Liver (tissue), 9 donors: ENCODE data around the gene HNRNPA2B1. TPM values are rescaled to one million over a fixed set of nuclear protein-coding genes. Genes with fewer than 3 reads are reported as not detected.

ENCODE experiments used
- DNase-seq: peaks from one replicate; pipeline ENCODE4 v3.0.0-alpha.2; 2017; ENCODE audit warnings: low spot score
- H3K27ac ChIP-seq, 2 donors: one replicate each; pipeline ENCODE4 v1.7.0; 2013; ENCODE audit warnings: inconsistent platforms in 2 of 2, low read length in 2 of 2, control low read depth in 1 of 2, low read depth in 1 of 2, mild to moderate bottlenecking in 1 of 2
- H3K27me3 ChIP-seq, 4 donors: one replicate each; pipeline versions ENCODE4 v1.6.1 to v1.7.0; 2013; ENCODE audit warnings: low read length in 3 of 4, inconsistent platforms in 1 of 4, mild to moderate bottlenecking in 1 of 4, moderate library complexity in 1 of 4; ENCODE audit not compliant: control insufficient read depth in 4 of 4, insufficient read depth in 4 of 4
- H3K36me3 ChIP-seq, 4 donors: one replicate each; pipeline versions ENCODE4 v1.6.1 to v1.7.0; 2013; ENCODE audit warnings: low read length in 3 of 4, mild to moderate bottlenecking in 3 of 4, low read depth in 1 of 4, moderate library complexity in 1 of 4; ENCODE audit not compliant: control insufficient read depth in 4 of 4, insufficient read depth in 3 of 4
- H3K4me1 ChIP-seq, 4 donors: one replicate each; pipeline versions ENCODE4 v1.6.1 to v1.7.0; 2013; ENCODE audit warnings: low read length in 3 of 4, mild to moderate bottlenecking in 3 of 4, moderate library complexity in 1 of 4; ENCODE audit not compliant: control insufficient read depth in 4 of 4, insufficient read depth in 4 of 4
- H3K4me3 ChIP-seq, 3 donors: one replicate each; pipeline versions ENCODE4 v1.6.1 to v1.7.0; 2013; ENCODE audit warnings: low read length in 3 of 3, control low read depth in 1 of 3, low read depth in 1 of 3, mild to moderate bottlenecking in 1 of 3
- H3K9ac ChIP-seq, 2 donors: one replicate each; pipeline ENCODE4 v1.7.0; 2013; ENCODE audit warnings: low read length in 2 of 2, mild to moderate bottlenecking in 2 of 2, moderate library complexity in 2 of 2, control low read depth in 1 of 2, low read depth in 1 of 2
- H3K9me3 ChIP-seq, 4 donors: one replicate each; pipeline versions ENCODE4 v1.6.1 to v1.7.0; 2013; ENCODE audit warnings: low read length in 3 of 4; ENCODE audit not compliant: control insufficient read depth in 4 of 4
- EGR1 ChIP-seq, 2 donors: IDR thresholded peaks; 2 replicates each; pipeline ENCODE4 v1.6.1; 2016 to 2018; ENCODE audit warnings: antibody characterized with exemption in 2 of 2, low read depth in 2 of 2
- FOXA1 ChIP-seq: IDR thresholded peaks from 2 replicates; pipeline ENCODE4 v1.6.1; 2016; ENCODE audit warnings: antibody characterized with exemption
- GABPA ChIP-seq, 2 donors: IDR thresholded peaks in 1 of 2; conservative IDR thresholded peaks in 1 of 2; 2 replicates each; pipeline ENCODE4 v1.6.1; 2016; ENCODE audit warnings: antibody characterized with exemption in 2 of 2, mild to moderate bottlenecking in 1 of 2, moderate library complexity in 1 of 2
- HNF4A ChIP-seq, 2 donors: conservative IDR thresholded peaks; 2 replicates each; pipeline ENCODE4 v1.6.1; 2016; ENCODE audit warnings: antibody characterized with exemption in 2 of 2, mild to moderate bottlenecking in 2 of 2
- HNF4G ChIP-seq: IDR thresholded peaks from 2 replicates; pipeline ENCODE4 v1.6.1; 2016; ENCODE audit warnings: antibody characterized with exemption
- JUND ChIP-seq, 2 donors: IDR thresholded peaks; 2 replicates each; pipeline ENCODE4 v1.6.1; 2016; ENCODE audit warnings: antibody characterized with exemption in 2 of 2
- NR2F2 ChIP-seq: IDR thresholded peaks from 2 replicates; pipeline ENCODE4 v1.6.1; 2016; ENCODE audit warnings: antibody characterized with exemption
- RAD21 ChIP-seq, 2 donors: IDR thresholded peaks; 2 replicates each; pipeline ENCODE4 v1.6.1; 2016; ENCODE audit warnings: antibody characterized with exemption in 2 of 2, mild to moderate bottlenecking in 2 of 2
- RXRA ChIP-seq, 2 donors: IDR thresholded peaks; 2 replicates each; pipeline ENCODE4 v1.6.1; 2017 to 2018; ENCODE audit warnings: antibody characterized with exemption in 2 of 2, mild to moderate bottlenecking in 1 of 2
- TAF1 ChIP-seq: conservative IDR thresholded peaks from 2 replicates; pipeline ENCODE4 v1.6.1; 2016; ENCODE audit warnings: antibody characterized with exemption, mild to moderate bottlenecking
- YY1 ChIP-seq: IDR thresholded peaks from 2 replicates; pipeline ENCODE4 v1.6.1; 2016; ENCODE audit warnings: antibody characterized with exemption, mild to moderate bottlenecking
- WGBS: extraction: QIAGEN DNeasy Blood & Tissue Kit; methylation state at CpG from one replicate; pipeline ENCODE4 v1.1.7; 2013; 5-methylcytosine and 5-hydroxymethylcytosine counted together
- polyA plus RNA-seq, 2 donors: library from polyadenylated mRNA; stranded (reverse) in 1 of 2; unstranded in 1 of 2; fragments of 200-250 nt in 1 of 2; fragments of >200 nt in 1 of 2; fragmentation: Nextera tagmentation in 1 of 2; extraction: Ambion mirVana in 1 of 2; gene quantifications; one replicate each; pipeline versions ENCODE4 v1.2.1 to v1.2.3, GENCODE V29; 2013 to 2015
- total RNA-seq, 2 donors: library from RNA; depleted of rRNA; stranded (reverse); fragments of >200 nt; gene quantifications; one replicate each; pipeline ENCODE4 v1.2.3, GENCODE V29; 2014
- TF ChIP-seq, protein P1 (sequence below): IDR thresholded peaks from 2 replicates; pipeline ENCODE4 v1.6.1; 2016; ENCODE audit warnings: antibody characterized with exemption
- TF ChIP-seq, protein P2 (sequence below): IDR thresholded peaks from 2 replicates; pipeline ENCODE4 v1.6.1; 2016; ENCODE audit warnings: antibody characterized with exemption
- TF ChIP-seq, protein P3 (sequence below): IDR thresholded peaks from 2 replicates; pipeline ENCODE4 v1.6.1; 2016; ENCODE audit warnings: antibody characterized with exemption
- TF ChIP-seq, protein P4 (sequence below): IDR thresholded peaks from 2 replicates; pipeline ENCODE4 v1.6.1; 2016; ENCODE audit warnings: antibody characterized with exemption, mild to moderate bottlenecking
- donor health status: healthy.
- donor health status: healthy.
- donor health status: healthy.
- donor health status: healthy.
- donor health status: healthy.

The HNRNPA2B1 gene
- total and polyA plus RNA-seq, 4 donors, result 128 to 295 (median 181) TPM

DNA sequence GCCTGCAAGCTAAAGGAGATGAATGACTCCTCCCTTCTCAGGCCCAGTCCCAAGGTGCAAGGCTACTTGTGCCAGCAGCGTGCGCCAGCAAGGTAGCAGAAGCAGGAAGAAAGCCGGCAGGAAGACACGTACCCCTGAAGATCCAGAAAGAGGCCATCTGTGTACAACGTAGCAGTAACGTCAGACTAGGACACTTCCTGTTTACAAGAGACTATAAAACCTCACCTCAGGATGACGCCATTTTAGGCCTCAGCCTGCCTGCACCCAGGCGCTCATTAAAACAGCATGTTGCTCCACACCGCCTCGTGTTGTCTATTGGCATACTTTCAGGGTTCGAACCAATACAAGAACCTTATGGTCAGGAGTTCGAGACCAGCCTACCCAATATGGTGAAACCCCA is 49.7 kb upstream of the HNRNPA2B1 start:
- TF ChIP-seq, protein P1, sequence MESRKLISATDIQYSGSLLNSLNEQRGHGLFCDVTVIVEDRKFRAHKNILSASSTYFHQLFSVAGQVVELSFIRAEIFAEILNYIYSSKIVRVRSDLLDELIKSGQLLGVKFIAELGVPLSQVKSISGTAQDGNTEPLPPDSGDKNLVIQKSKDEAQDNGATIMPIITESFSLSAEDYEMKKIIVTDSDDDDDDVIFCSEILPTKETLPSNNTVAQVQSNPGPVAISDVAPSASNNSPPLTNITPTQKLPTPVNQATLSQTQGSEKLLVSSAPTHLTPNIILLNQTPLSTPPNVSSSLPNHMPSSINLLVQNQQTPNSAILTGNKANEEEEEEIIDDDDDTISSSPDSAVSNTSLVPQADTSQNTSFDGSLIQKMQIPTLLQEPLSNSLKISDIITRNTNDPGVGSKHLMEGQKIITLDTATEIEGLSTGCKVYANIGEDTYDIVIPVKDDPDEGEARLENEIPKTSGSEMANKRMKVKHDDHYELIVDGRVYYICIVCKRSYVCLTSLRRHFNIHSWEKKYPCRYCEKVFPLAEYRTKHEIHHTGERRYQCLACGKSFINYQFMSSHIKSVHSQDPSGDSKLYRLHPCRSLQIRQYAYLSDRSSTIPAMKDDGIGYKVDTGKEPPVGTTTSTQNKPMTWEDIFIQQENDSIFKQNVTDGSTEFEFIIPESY, result no peak
- TF ChIP-seq, protein P2, sequence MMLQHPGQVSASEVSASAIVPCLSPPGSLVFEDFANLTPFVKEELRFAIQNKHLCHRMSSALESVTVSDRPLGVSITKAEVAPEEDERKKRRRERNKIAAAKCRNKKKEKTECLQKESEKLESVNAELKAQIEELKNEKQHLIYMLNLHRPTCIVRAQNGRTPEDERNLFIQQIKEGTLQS, result no peak
- Histone ChIP-seq H3K27ac (no peak overlapping the region), H3K4me1 (no peaks in the 10 kb centered on the region), H3K4me3 (no peak overlapping the region), H3K36me3 (no peaks in the 10 kb centered on the region), H3K9ac (no peak overlapping the region), H3K9me3 (no peaks in the 10 kb centered on the region), H3K27me3 (no peaks in the 10 kb centered on the region)
- no peak for DNase-seq
- 88% methylated on average over 12 of the region's 12 CpGs for WGBS

DNA sequence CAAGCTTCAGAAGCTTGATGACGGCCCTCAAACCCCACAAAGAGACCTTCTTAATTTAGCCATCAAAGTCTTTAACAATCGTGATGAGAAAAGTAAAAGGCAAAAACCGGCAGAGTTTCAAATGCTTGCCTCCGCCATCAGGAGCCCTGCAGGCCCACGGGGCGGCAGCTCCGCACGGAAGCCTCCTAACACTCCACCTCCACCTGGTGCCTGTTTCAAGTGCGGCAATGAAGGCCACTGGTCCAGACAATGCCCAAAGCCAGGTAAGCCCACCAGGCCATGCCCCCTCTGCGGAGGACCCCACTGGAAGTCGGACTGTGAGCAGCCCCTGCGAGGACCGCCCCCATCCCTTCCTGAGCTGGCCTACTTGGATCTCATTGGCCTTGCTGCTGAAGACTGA is 44.6 kb upstream of the HNRNPA2B1 start:
- Histone ChIP-seq H3K4me3 (no peak overlapping the region), H3K9me3 (no peaks in the 10 kb centered on the region), H3K27me3 (no peaks in the 10 kb centered on the region), H3K27ac (no peak overlapping the region), H3K9ac (no peak overlapping the region), H3K4me1 (no peaks in the 10 kb centered on the region), H3K36me3 (no peaks in the 10 kb centered on the region)
- WGBS, result 93% methylated on average over 13 of the region's 13 CpGs
- TF ChIP-seq RXRA (IDR thresholded peaks at IDR 0.05), result no peak
- TF ChIP-seq, protein P3, sequence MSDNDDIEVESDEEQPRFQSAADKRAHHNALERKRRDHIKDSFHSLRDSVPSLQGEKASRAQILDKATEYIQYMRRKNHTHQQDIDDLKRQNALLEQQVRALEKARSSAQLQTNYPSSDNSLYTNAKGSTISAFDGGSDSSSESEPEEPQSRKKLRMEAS, result no peak
- no peak for TF ChIP-seq YY1
- no peak for TF ChIP-seq FOXA1
- TF ChIP-seq, protein P2, result no peak
- no peak for TF ChIP-seq EGR1 (IDR thresholded peaks at IDR 0.05; ENCODE audit: low read depth in 2 of 2)
- no peak for TF ChIP-seq HNF4G
- TF ChIP-seq, protein P4, sequence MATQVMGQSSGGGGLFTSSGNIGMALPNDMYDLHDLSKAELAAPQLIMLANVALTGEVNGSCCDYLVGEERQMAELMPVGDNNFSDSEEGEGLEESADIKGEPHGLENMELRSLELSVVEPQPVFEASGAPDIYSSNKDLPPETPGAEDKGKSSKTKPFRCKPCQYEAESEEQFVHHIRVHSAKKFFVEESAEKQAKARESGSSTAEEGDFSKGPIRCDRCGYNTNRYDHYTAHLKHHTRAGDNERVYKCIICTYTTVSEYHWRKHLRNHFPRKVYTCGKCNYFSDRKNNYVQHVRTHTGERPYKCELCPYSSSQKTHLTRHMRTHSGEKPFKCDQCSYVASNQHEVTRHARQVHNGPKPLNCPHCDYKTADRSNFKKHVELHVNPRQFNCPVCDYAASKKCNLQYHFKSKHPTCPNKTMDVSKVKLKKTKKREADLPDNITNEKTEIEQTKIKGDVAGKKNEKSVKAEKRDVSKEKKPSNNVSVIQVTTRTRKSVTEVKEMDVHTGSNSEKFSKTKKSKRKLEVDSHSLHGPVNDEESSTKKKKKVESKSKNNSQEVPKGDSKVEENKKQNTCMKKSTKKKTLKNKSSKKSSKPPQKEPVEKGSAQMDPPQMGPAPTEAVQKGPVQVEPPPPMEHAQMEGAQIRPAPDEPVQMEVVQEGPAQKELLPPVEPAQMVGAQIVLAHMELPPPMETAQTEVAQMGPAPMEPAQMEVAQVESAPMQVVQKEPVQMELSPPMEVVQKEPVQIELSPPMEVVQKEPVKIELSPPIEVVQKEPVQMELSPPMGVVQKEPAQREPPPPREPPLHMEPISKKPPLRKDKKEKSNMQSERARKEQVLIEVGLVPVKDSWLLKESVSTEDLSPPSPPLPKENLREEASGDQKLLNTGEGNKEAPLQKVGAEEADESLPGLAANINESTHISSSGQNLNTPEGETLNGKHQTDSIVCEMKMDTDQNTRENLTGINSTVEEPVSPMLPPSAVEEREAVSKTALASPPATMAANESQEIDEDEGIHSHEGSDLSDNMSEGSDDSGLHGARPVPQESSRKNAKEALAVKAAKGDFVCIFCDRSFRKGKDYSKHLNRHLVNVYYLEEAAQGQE, result no peak
- TF ChIP-seq TAF1, result no peak
- TF ChIP-seq, protein P1, result no peak
- no peak for TF ChIP-seq RAD21 (IDR thresholded peaks at IDR 0.05)
- no peak for TF ChIP-seq GABPA (IDR thresholded peaks at IDR 0.05 in 1 of 2, conservative IDR thresholded peaks at IDR 0.05 in 1 of 2)
- TF ChIP-seq JUND (IDR thresholded peaks at IDR 0.05), result no peak
- TF ChIP-seq HNF4A (conservative IDR thresholded peaks at IDR 0.05), result no peak
- no peak for TF ChIP-seq NR2F2
- DNase-seq, result no peak
